GM19351 (cell line): ENCODE data around the gene SUMO2.

Source experiments
- ATAC-seq: cut with Tn5 transposase; IDR thresholded peaks from one replicate; pipeline ENCODE4 v1.9.1; 2021; ENCODE audit warnings: mild to moderate bottlenecking, moderate library complexity; ENCODE audit not compliant: unreplicated experiment

SUMO2 gene

GRCh38 chr17:75124819-75125162 is 58.0 kb downstream of the SUMO2 start:
- no peak for ATAC-seq

GRCh38 chr17:75124041-75124818 is 58.5 kb downstream of the SUMO2 start:
- no peak for ATAC-seq

GRCh38 chr17:75118307-75118706 is 64.5 kb downstream of the SUMO2 start:
- no peak for ATAC-seq

GRCh38 chr17:75116737-75117136 is 66.0 kb downstream of the SUMO2 start:
- ATAC-seq, result no peak
